Measurements from ENCODE around the gene RNU11.

DNA sequence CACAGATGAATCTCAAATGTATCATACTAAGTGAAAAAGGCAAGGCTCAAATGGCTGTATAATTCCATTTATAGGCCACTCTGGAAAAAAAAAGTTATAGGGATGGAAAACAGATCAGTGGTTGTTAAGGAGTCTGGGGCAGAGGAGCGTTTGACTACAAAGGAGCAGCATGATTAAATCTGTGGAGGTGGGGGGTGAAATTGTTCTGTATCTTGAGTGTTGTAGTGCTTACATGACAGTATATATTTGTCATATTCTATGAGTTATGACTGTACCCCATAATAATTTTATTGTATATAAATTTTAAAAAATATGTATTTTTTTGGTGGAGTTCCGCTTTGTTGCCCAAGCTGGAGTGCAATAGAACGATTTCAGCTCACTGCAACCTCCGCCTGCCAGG, 15.8 kb upstream of the RNU11 start:
- no peak for TF ChIP-seq CREB1 (IDR thresholded peaks at IDR 0.05; ENCODE audit: low read depth)
- TF ChIP-seq REST (IDR thresholded peaks at IDR 0.05; ENCODE audit: low read depth), result no peak
- no peak for TF ChIP-seq MAX (IDR thresholded peaks at IDR 0.05)
- no peak for TF ChIP-seq CEBPB (IDR thresholded peaks at IDR 0.05)
- no peak for TF ChIP-seq RAD21 (IDR thresholded peaks at IDR 0.05; ENCODE audit: low read depth)
- TF ChIP-seq EGR1 (IDR thresholded peaks at IDR 0.05), result no peak
- TF ChIP-seq TEAD4 (IDR thresholded peaks at IDR 0.05), result no peak
- TF ChIP-seq EP300 (IDR thresholded peaks at IDR 0.05; ENCODE audit: borderline replicate concordance), result no peak
- TF ChIP-seq ZBTB7A (IDR thresholded peaks at IDR 0.05; ENCODE audit: low read depth), result no peak
- no peak for TF ChIP-seq TAF1 (IDR thresholded peaks at IDR 0.05; ENCODE audit: low read depth)
- TF ChIP-seq FOXM1 (IDR thresholded peaks at IDR 0.05; ENCODE audit: borderline replicate concordance, low read depth), result no peak

Measured in Ishikawa (cell line).